ENCODE measurements around the gene FCHSD1.

- TF ChIP-seq, protein P1, sequence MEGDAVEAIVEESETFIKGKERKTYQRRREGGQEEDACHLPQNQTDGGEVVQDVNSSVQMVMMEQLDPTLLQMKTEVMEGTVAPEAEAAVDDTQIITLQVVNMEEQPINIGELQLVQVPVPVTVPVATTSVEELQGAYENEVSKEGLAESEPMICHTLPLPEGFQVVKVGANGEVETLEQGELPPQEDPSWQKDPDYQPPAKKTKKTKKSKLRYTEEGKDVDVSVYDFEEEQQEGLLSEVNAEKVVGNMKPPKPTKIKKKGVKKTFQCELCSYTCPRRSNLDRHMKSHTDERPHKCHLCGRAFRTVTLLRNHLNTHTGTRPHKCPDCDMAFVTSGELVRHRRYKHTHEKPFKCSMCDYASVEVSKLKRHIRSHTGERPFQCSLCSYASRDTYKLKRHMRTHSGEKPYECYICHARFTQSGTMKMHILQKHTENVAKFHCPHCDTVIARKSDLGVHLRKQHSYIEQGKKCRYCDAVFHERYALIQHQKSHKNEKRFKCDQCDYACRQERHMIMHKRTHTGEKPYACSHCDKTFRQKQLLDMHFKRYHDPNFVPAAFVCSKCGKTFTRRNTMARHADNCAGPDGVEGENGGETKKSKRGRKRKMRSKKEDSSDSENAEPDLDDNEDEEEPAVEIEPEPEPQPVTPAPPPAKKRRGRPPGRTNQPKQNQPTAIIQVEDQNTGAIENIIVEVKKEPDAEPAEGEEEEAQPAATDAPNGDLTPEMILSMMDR (conservative IDR thresholded peaks at IDR 0.05; ENCODE audit: low read length): no peak
- TF ChIP-seq EZH2phosphoT487 (IDR thresholded peaks at IDR 0.05; ENCODE audit: borderline replicate concordance, low read depth, low read length): no peak
Measured at GRCh38 chr5:141681295-141681694, 30.1 kb upstream of the FCHSD1 start.

Measured in OCI-LY7 (cell line).